H9 (cell line): Measurements from ENCODE around the gene SRGAP1. TPM values are rescaled to one million over a fixed set of nuclear protein-coding genes. Genes with fewer than 3 reads are reported as not detected.

Source experiments
- DNase-seq: peaks from one replicate; pipeline ENCODE4 v3.0.0-alpha.2; 2017
- H2AFZ ChIP-seq: one replicate; pipeline ENCODE4 v1.6.1; 2013; ENCODE audit warnings: mild to moderate bottlenecking, low read length, control low read depth, moderate library complexity
- H2AK5ac ChIP-seq: 2 replicates; pipeline ENCODE4 v1.6.1; 2013; ENCODE audit warnings: low read length, control low read depth, mixed read lengths; ENCODE audit not compliant: insufficient read length
- H2BK120ac ChIP-seq: one replicate; pipeline ENCODE4 v1.6.1; 2013; ENCODE audit warnings: low read depth, mild to moderate bottlenecking, low read length, control low read depth, inconsistent platforms; ENCODE audit not compliant: poor library complexity, severe bottlenecking
- H2BK12ac ChIP-seq: 2 replicates; pipeline ENCODE4 v1.6.1; 2013; ENCODE audit warnings: low read length, control low read depth, mixed read lengths, low read depth; ENCODE audit not compliant: insufficient read length
- H2BK15ac ChIP-seq: 2 replicates; pipeline ENCODE4 v1.6.1; 2013; ENCODE audit warnings: low read depth, low read length, control low read depth
- H2BK20ac ChIP-seq: one replicate; pipeline ENCODE4 v1.6.1; 2013; ENCODE audit warnings: low read depth, mild to moderate bottlenecking, low read length, control low read depth, inconsistent platforms; ENCODE audit not compliant: poor library complexity, severe bottlenecking
- H2BK5ac ChIP-seq: 2 replicates; pipeline ENCODE4 v1.6.1; 2013; ENCODE audit warnings: low read length, control low read depth, mixed read lengths; ENCODE audit not compliant: insufficient read length
- H3K14ac ChIP-seq: 2 replicates; pipeline ENCODE4 v1.6.1; 2013; ENCODE audit warnings: low read length, control low read depth; ENCODE audit not compliant: insufficient read depth
- H3K18ac ChIP-seq: 2 replicates; pipeline ENCODE4 v1.6.1; 2013; ENCODE audit warnings: low read depth, mild to moderate bottlenecking, mixed read lengths, low read length, control low read depth; ENCODE audit not compliant: insufficient read length
- H3K23ac ChIP-seq: 2 replicates; pipeline ENCODE4 v1.6.1; 2013; ENCODE audit warnings: low read length, control low read depth, mixed read lengths, low read depth; ENCODE audit not compliant: insufficient read length
- H3K23me2 ChIP-seq: 2 replicates; pipeline ENCODE4 v1.6.1; 2013; ENCODE audit warnings: low read depth, mild to moderate bottlenecking, mixed read lengths, low read length, control low read depth; ENCODE audit not compliant: insufficient read length, poor library complexity, severe bottlenecking
- H3K27ac ChIP-seq: 2 replicates; pipeline ENCODE4 v1.5.1; 2013; ENCODE audit warnings: low read length, control low read depth, mixed read lengths, low read depth; ENCODE audit not compliant: insufficient read length
- H3K27me3 ChIP-seq: 2 replicates; pipeline ENCODE4 v1.6.1; 2013; ENCODE audit warnings: low read length, control low read depth, inconsistent platforms; ENCODE audit not compliant: insufficient read depth
- H3K4ac ChIP-seq: 2 replicates; pipeline ENCODE4 v1.6.1; 2013; ENCODE audit warnings: low read depth, mild to moderate bottlenecking, control low read depth, inconsistent platforms, low read length, moderate library complexity
- H3K4me1 ChIP-seq: 2 replicates; pipeline ENCODE4 v1.6.1; 2013; ENCODE audit warnings: low read length, control low read depth, inconsistent platforms; ENCODE audit not compliant: insufficient read depth
- H3K4me2 ChIP-seq: 2 replicates; pipeline ENCODE4 v1.6.1; 2013; ENCODE audit warnings: low read length, control low read depth, mixed read lengths; ENCODE audit not compliant: insufficient read length, insufficient read depth
- H3K56ac ChIP-seq: 2 replicates; pipeline ENCODE4 v1.6.1; 2013; ENCODE audit warnings: low read depth, mild to moderate bottlenecking, mixed read lengths, low read length, control low read depth; ENCODE audit not compliant: insufficient read length
- H3K79me1 ChIP-seq: 2 replicates; pipeline ENCODE4 v1.6.1; 2013; ENCODE audit warnings: low read depth, mild to moderate bottlenecking, moderate library complexity, low read length, control low read depth, inconsistent platforms; ENCODE audit not compliant: insufficient read depth, poor library complexity, severe bottlenecking
- H3K79me2 ChIP-seq: 2 replicates; pipeline ENCODE4 v1.6.1; 2013; ENCODE audit warnings: low read length, control low read depth, inconsistent platforms; ENCODE audit not compliant: insufficient read depth
- H3K9ac ChIP-seq: 2 replicates; pipeline ENCODE4 v1.6.1; 2013; ENCODE audit warnings: low read length, control low read depth, mixed read lengths; ENCODE audit not compliant: insufficient read length; ENCODE audit errors: extremely low read depth
- H3K9me3 ChIP-seq: one replicate; pipeline ENCODE4 v1.6.1; 2013; ENCODE audit warnings: low read depth, low read length, inconsistent platforms; ENCODE audit not compliant: control insufficient read depth
- H3T11ph ChIP-seq: one replicate; pipeline ENCODE4 v1.6.1; 2013; ENCODE audit warnings: mild to moderate bottlenecking, low read length, control low read depth, inconsistent platforms
- H4K20me1 ChIP-seq: one replicate; pipeline ENCODE4 v1.6.1; 2013; ENCODE audit not compliant: control insufficient read depth, insufficient read length, insufficient read depth
- H4K5ac ChIP-seq: 2 replicates; pipeline ENCODE4 v1.6.1; 2013; ENCODE audit warnings: low read depth, mild to moderate bottlenecking, mixed read lengths, low read length, control low read depth; ENCODE audit not compliant: insufficient read length
- H4K8ac ChIP-seq: replicated peaks from 2 replicates; pipeline ENCODE4 v1.6.1; 2013; ENCODE audit warnings: low read length, control low read depth, mixed read lengths, low read depth; ENCODE audit not compliant: insufficient read length
- H4K91ac ChIP-seq: 2 replicates; pipeline ENCODE4 v1.6.1; 2013; ENCODE audit warnings: low read depth, mild to moderate bottlenecking, moderate library complexity, mixed read lengths, low read length, control low read depth; ENCODE audit not compliant: insufficient read length
- H3K27ac Mint-ChIP-seq, 3 experiments: 2 replicates in 2 of 3; 3 replicates in 1 of 3; pipeline ENCODE4 v1.8.0; 2020 to 2021; ENCODE audit warnings: mixed read lengths in 3 of 3, mild to moderate bottlenecking in 1 of 3, moderate library complexity in 1 of 3
- H3K27me3 Mint-ChIP-seq: 2 replicates; pipeline ENCODE4 v1.8.0; 2021; ENCODE audit warnings: low read depth, mild to moderate bottlenecking, moderate library complexity, mixed read lengths
- H3K36me3 Mint-ChIP-seq, 3 experiments: 2 replicates in 2 of 3; 3 replicates in 1 of 3; pipeline ENCODE4 v1.8.0; 2020 to 2021; ENCODE audit warnings: low read depth in 3 of 3, mixed read lengths in 3 of 3; ENCODE audit not compliant: insufficient read depth in 1 of 3
- H3K4me1 Mint-ChIP-seq, 2 experiments: 2 replicates each; pipeline ENCODE4 v1.8.0; 2020; ENCODE audit warnings: mixed read lengths in 2 of 2
- H3K4me3 Mint-ChIP-seq, 2 experiments: 2 replicates in 1 of 2; 3 replicates in 1 of 2; pipeline ENCODE4 v1.8.0; 2020 to 2021; ENCODE audit warnings: mild to moderate bottlenecking in 2 of 2, mixed read lengths in 2 of 2, moderate library complexity in 1 of 2
- H3K9me3 Mint-ChIP-seq, 2 experiments: 2 replicates in 1 of 2; 3 replicates in 1 of 2; pipeline ENCODE4 v1.8.0; 2020; ENCODE audit warnings: mild to moderate bottlenecking in 2 of 2, mixed read lengths in 2 of 2, moderate library complexity in 1 of 2
- WGBS: extraction: QIAGEN DNeasy Blood & Tissue Kit; methylation state at CpG from one replicate; pipeline ENCODE4 v1.1.7; 2013; ENCODE audit warnings: missing lambda C conversion rate, low lambda C conversion rate, mixed read lengths; ENCODE audit not compliant: insufficient read length; ENCODE audit errors: extremely low coverage; 5-methylcytosine and 5-hydroxymethylcytosine counted together
- total RNA-seq: library from RNA; stranded (reverse); gene quantifications from 2 replicates; pipeline ENCODE4 v1.2.1, GENCODE V29; 2021
- TF ChIP-seq, protein P1 (sequence below): fragments of 200-600 bp; sonication (generic); conservative IDR thresholded peaks from 3 replicates; pipeline ENCODE4 v1.8.0; 2021; ENCODE audit warnings: antibody characterized with exemption, mild to moderate bottlenecking

Gene SRGAP1
- total RNA-seq, 1 experiment from 2014 or later, result 4.8 TPM

DNA sequence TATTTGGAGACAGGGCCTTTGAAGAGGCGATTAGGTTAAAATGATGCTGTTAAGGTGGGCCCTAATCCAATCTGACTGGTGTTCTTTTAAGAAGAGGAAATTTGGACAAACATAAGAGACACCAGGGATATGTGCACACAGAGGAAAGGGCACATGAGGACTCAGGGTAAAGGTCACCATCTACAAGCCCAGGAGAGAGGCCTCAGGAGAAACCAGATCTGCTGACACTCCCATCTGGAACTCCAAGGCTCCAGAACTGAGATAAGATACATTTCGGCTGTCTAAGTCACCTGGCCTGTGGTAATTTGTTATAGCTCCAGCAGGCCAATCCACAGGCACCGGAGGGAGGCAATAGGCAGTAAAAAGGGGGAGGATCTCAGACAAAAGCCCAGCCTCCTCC, 329.0 kb downstream of the SRGAP1 start:
- TF ChIP-seq, protein P1, sequence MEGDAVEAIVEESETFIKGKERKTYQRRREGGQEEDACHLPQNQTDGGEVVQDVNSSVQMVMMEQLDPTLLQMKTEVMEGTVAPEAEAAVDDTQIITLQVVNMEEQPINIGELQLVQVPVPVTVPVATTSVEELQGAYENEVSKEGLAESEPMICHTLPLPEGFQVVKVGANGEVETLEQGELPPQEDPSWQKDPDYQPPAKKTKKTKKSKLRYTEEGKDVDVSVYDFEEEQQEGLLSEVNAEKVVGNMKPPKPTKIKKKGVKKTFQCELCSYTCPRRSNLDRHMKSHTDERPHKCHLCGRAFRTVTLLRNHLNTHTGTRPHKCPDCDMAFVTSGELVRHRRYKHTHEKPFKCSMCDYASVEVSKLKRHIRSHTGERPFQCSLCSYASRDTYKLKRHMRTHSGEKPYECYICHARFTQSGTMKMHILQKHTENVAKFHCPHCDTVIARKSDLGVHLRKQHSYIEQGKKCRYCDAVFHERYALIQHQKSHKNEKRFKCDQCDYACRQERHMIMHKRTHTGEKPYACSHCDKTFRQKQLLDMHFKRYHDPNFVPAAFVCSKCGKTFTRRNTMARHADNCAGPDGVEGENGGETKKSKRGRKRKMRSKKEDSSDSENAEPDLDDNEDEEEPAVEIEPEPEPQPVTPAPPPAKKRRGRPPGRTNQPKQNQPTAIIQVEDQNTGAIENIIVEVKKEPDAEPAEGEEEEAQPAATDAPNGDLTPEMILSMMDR, result no peak
- Histone ChIP-seq H3K4me1 (no peaks in the 10 kb centered on the region; the same call in 1 of the 2 replicates), H3K56ac (no peak overlapping the region), H3K9me3 (no peaks in the 10 kb centered on the region), H2BK20ac (no peak overlapping the region), H3K79me2 (no peaks in the 10 kb centered on the region), H2BK15ac (no peak overlapping the region), H3K4ac (no peak overlapping the region), H3K18ac (no peak overlapping the region), H3K23me2 (no peaks in the 10 kb centered on the region), H3T11ph (no peak overlapping the region), H3K27ac (no peak overlapping the region), H2AFZ (no peak overlapping the region), H4K5ac (no peak overlapping the region), H3K23ac (no peak overlapping the region), H2BK5ac (no peak overlapping the region), H3K79me1 (no peaks in the 10 kb centered on the region), H2AK5ac (no peak overlapping the region), H2BK120ac (no peak overlapping the region), H4K8ac (no peak overlapping the region), H3K4me2 (no peak overlapping the region), H3K27me3 (no peaks in the 10 kb centered on the region), H3K14ac (no peak overlapping the region), H3K9ac (no peak overlapping the region), H2BK12ac (no peak overlapping the region), H4K91ac (no peak overlapping the region), H4K20me1 (no peaks in the 10 kb centered on the region)
- H3K27me3 Mint-ChIP-seq, result no peaks in the 10 kb centered on the region; the same call in 1 of the 2 replicates
- H3K27ac Mint-ChIP-seq, result no peak overlapping the region
- H3K9me3 Mint-ChIP-seq, result no peaks in the 10 kb centered on the region
- no CpG with 5 or more reads among the region's 3 CpGs for WGBS
- no peak for DNase-seq
- H3K4me1 Mint-ChIP-seq, result peaks cover 26 to 27% of the 10 kb centered on the region in 2 experiments
- H3K4me3 Mint-ChIP-seq, result no peak overlapping the region
- no peaks in the 10 kb centered on the region for H3K36me3 Mint-ChIP-seq
